HG03064 (cell line): ENCODE results near the gene RPL37.
"Not testable (repeated sequence)": the region's sequence is repeated elsewhere in the genome, so short reads cannot be mapped to it uniquely, and the experiment has no call there.

Experiments used
- ATAC-seq: cut with Tn5 transposase; IDR thresholded peaks from one replicate; pipeline ENCODE4 v1.9.1; 2021; ENCODE audit warnings: low read depth; ENCODE audit not compliant: unreplicated experiment

The RPL37 gene

GRCh38 chr5:40834849-40835787 is at the start of gene RPL37:
RPL37 (minus strand) TSS chr5:40835222; CDS start chr5:40835185, 37 bp downstream.
- peak; percentile 95 for ATAC-seq

- ATAC-seq: not testable (repeated sequence)
Observed at GRCh38 chr5:40883051-40883450, 48.0 kb upstream of the RPL37 start.

- no peak for ATAC-seq
Observed at GRCh38 chr5:40882291-40882690, 47.3 kb upstream of the RPL37 start.

- ATAC-seq: no peak
Observed at GRCh38 chr5:40879163-40879942, 44.3 kb upstream of the RPL37 start.

GRCh38 chr5:40877371-40877988 is 42.5 kb upstream of the RPL37 start:
- ATAC-seq: no peak

- no peak for ATAC-seq
Observed at GRCh38 chr5:40875958-40876357, 40.9 kb upstream of the RPL37 start.

- no peak for ATAC-seq
Observed at GRCh38 chr5:40873286-40873880, 38.4 kb upstream of the RPL37 start.

GRCh38 chr5:40872253-40872652 is 37.2 kb upstream of the RPL37 start:
- ATAC-seq: not testable (repeated sequence)

GRCh38 chr5:40871177-40871576 is 36.2 kb upstream of the RPL37 start:
- ATAC-seq: no peak

GRCh38 chr5:40869384-40869783 is 34.4 kb upstream of the RPL37 start:
- ATAC-seq: no peak

- no peak for ATAC-seq
Observed at GRCh38 chr5:40866844-40867243, 31.8 kb upstream of the RPL37 start.

GRCh38 chr5:40865004-40865403 is 30.0 kb upstream of the RPL37 start:
- not testable (repeated sequence) for ATAC-seq

- no peak for ATAC-seq
Observed at GRCh38 chr5:40860711-40861110, 25.7 kb upstream of the RPL37 start.

- ATAC-seq: no peak
Observed at GRCh38 chr5:40853632-40854192, 18.7 kb upstream of the RPL37 start.

GRCh38 chr5:40847525-40847924 is 12.5 kb upstream of the RPL37 start:
- no peak for ATAC-seq

- ATAC-seq: no peak
Observed at GRCh38 chr5:40846371-40846770, 11.3 kb upstream of the RPL37 start.

- ATAC-seq: no peak
Observed at GRCh38 chr5:40844565-40844964, 9.5 kb upstream of the RPL37 start.

GRCh38 chr5:40842351-40842750 is 7.3 kb upstream of the RPL37 start:
- ATAC-seq: no peak

GRCh38 chr5:40841068-40841805 is 6.2 kb upstream of the RPL37 start, which contains the start of gene CARD6:
CARD6 (plus strand) TSS chr5:40841367; CDS start chr5:40841383, 16 bp downstream.
- ATAC-seq: no peak

GRCh38 chr5:40838086-40838485 is 3.1 kb upstream of the RPL37 start:
- ATAC-seq: no peak
